ENCODE results near the gene UCP3.

UCP3 gene

DNA sequence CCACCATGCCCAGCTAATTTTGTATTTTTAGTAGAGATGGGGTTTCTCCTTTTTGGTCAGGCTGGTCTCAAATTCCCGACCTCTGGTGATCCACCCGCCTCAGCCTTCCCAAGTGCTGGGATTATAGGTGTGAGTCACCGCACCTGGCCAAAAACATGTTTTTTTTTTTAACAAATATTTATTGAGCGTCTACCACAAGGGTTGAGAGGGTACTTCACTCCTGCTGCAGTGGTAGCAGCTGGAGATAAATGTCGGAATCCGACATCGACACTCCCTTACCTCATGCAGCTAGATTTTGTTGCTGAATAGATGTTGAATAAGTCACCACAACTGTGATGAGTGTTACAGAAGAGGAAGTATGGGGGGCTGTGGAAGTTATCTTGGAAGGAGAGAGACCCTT lies 57.1 kb downstream of the UCP3 start:
- no peak for DNase-seq (ENCODE audit: low read depth in 3 of 3)

DNA sequence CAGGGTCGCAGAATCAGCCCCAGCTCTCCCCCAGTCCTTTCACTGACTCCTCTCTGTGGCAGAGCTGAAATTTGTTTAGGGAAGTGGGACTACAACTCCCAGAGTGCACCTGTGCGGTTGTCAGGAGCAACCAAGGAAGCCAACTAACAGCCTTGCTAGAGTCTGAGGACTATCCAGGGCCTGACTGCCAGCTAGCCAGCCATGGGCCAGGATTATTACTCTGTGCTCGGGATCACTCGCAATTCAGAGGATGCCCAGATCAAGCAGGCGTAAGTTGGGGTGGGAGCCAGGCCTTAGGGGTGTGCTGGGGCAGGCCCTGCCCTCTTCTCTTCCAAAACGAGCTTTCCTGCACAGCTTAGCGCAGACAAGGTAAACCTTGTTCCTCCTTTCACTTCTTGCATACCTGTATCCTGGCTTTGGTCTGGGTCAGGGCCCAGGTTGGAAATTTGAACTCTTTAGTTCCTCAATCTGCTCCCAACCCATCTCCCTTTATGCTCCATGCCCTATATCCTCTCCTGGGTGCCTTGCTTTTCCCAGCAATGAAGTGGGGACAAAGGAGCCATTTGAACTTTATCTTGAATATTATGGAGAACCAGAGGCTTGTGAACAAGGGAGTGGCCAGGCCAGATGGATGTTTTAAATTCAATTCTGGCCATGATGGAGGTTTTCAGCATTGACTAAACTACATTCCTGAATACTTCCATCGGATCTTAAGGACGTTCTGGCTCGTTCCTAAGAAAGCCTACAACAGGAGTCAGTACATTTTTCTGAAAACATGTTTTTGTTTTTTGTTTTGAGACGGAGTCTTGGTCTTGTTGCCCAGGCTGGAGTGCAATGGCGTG lies 57.8 kb downstream of the UCP3 start, which contains the start of gene DNAJB13:
Gene DNAJB13, plus strand, starts transcription at position 158 of the 842 bp plus-strand sequence. Its CDS starts 44 bp downstream, at position 202.
- DNase-seq (ENCODE audit: low read depth in 3 of 3): no peak
